ENCODE results near the gene SPECC1. TPM values are rescaled to one million over a fixed set of nuclear protein-coding genes. Genes with fewer than 3 reads are reported as not detected.
A peak's percentile ranks its signal among the peaks of the same experiment; 100 is the strongest.

The SPECC1 gene
- total and polyA plus RNA-seq, 2 of the 13 experiments (the other 11 are each of a cell fraction or from before 2014, with no cell fraction given) = 2.3 to 6.9 TPM

DNA sequence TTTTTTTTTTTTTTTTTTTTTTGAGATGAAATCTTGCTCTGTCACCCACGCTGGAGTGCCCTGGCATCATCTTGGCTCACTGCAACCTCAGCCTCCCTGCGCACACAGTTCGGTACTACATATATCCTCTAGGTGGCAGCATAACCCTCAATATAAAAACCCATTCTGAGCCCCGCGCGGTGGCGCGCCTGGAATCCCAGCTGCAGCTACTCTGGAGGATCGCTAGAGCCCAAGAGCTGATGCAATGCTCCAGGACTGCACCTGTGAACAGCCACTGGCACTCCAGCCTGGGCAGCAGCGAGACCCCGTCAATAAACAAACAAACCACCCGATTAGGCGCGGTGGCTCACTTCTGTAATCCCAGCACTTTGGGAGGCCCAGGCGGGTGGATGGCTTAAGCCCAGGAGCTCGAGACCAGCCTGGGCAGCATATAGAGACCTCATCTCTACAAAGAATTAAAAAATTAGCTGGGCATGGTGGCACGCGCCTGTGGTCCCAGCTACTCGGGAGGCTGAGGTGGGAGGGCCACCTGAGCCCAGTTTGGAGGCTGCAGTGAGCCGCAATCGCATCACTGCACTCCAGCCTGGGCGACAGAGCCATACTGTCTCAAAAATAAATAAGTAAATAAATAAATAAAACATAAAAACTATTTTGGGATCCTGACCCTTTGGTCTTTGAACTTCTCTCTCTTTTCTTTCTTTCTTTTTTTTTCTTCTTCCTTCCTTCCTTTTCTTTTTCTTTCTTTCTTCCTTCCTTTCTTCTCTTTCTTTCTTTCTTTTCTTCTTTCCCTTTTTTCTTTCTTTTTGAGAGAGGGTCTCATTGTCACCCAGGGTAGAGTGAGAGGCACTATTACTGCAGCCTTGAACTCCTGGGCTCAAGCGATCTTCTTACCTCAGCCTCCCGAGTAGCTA, 16.1 kb upstream of the SPECC1 start (continued):
- TF ChIP-seq, protein P1, sequence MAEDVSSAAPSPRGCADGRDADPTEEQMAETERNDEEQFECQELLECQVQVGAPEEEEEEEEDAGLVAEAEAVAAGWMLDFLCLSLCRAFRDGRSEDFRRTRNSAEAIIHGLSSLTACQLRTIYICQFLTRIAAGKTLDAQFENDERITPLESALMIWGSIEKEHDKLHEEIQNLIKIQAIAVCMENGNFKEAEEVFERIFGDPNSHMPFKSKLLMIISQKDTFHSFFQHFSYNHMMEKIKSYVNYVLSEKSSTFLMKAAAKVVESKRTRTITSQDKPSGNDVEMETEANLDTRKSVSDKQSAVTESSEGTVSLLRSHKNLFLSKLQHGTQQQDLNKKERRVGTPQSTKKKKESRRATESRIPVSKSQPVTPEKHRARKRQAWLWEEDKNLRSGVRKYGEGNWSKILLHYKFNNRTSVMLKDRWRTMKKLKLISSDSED (CRISPR knock-in tag; IDR thresholded peaks at IDR 0.05) = no peak
- TF ChIP-seq, protein P2, sequence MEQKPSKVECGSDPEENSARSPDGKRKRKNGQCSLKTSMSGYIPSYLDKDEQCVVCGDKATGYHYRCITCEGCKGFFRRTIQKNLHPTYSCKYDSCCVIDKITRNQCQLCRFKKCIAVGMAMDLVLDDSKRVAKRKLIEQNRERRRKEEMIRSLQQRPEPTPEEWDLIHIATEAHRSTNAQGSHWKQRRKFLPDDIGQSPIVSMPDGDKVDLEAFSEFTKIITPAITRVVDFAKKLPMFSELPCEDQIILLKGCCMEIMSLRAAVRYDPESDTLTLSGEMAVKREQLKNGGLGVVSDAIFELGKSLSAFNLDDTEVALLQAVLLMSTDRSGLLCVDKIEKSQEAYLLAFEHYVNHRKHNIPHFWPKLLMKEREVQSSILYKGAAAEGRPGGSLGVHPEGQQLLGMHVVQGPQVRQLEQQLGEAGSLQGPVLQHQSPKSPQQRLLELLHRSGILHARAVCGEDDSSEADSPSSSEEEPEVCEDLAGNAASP (CRISPR knock-in tag; IDR thresholded peaks at IDR 0.05; ENCODE audit: borderline replicate concordance) = no peak
- TF ChIP-seq STAG1 (CRISPR knock-in tag; IDR thresholded peaks at IDR 0.05) (peak; percentile 81), ZNF724P (CRISPR knock-in tag; IDR thresholded peaks at IDR 0.05; ENCODE audit: borderline replicate concordance) (0 out of 2 replicates have a peak, but pooled peaks have one; percentile 27), NFRKB (IDR thresholded peaks at IDR 0.05) (no peak), ZNF605 (CRISPR knock-in tag; IDR thresholded peaks at IDR 0.05) (no peak), KDM1A (CRISPR knock-in tag; IDR thresholded peaks at IDR 0.05) (0 out of 2 replicates have a peak, but pooled peaks have one; percentile 25), NR2F6 (IDR thresholded peaks at IDR 0.05) (no peak), NR2F6 (CRISPR knock-in tag; IDR thresholded peaks at IDR 0.05) (0 out of 2 replicates have a peak, but pooled peaks have one; percentile 7), PHF21A (CRISPR knock-in tag; IDR thresholded peaks at IDR 0.05) (no peak), MYC (CRISPR knock-in tag; IDR thresholded peaks at IDR 0.05; ENCODE audit: borderline replicate concordance) (peak; percentile 22; the same call in 1 of the 2 replicates), MED1 (CRISPR knock-in tag; IDR thresholded peaks at IDR 0.05) (peak; percentile 13; the same call in 1 of the 2 replicates), ETV5 (CRISPR knock-in tag; IDR thresholded peaks at IDR 0.05; ENCODE audit: borderline replicate concordance) (no peak)
- TF ChIP-seq, protein P3, sequence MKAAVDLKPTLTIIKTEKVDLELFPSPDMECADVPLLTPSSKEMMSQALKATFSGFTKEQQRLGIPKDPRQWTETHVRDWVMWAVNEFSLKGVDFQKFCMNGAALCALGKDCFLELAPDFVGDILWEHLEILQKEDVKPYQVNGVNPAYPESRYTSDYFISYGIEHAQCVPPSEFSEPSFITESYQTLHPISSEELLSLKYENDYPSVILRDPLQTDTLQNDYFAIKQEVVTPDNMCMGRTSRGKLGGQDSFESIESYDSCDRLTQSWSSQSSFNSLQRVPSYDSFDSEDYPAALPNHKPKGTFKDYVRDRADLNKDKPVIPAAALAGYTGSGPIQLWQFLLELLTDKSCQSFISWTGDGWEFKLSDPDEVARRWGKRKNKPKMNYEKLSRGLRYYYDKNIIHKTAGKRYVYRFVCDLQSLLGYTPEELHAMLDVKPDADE (CRISPR knock-in tag; IDR thresholded peaks at IDR 0.05) = no peak
- TF ChIP-seq, protein P4, sequence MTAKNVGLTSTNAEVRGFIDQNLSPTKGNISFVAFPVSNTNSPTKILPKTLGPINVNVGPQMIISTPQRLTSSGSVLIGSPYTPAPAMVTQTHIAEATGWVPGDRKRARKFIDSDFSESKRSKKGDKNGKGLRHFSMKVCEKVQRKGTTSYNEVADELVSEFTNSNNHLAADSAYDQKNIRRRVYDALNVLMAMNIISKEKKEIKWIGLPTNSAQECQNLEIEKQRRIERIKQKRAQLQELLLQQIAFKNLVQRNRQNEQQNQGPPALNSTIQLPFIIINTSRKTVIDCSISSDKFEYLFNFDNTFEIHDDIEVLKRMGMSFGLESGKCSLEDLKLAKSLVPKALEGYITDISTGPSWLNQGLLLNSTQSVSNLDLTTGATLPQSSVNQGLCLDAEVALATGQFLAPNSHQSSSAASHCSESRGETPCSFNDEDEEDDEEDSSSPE (CRISPR knock-in tag; IDR thresholded peaks at IDR 0.05) = 0 out of 2 replicates have a peak, but pooled peaks have one; percentile 42
- TF ChIP-seq, protein P5, sequence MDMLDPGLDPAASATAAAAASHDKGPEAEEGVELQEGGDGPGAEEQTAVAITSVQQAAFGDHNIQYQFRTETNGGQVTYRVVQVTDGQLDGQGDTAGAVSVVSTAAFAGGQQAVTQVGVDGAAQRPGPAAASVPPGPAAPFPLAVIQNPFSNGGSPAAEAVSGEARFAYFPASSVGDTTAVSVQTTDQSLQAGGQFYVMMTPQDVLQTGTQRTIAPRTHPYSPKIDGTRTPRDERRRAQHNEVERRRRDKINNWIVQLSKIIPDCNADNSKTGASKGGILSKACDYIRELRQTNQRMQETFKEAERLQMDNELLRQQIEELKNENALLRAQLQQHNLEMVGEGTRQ (IDR thresholded peaks at IDR 0.05; ENCODE audit: low read depth, low read length) = no peak
- TF ChIP-seq, protein P5 (CRISPR knock-in tag; IDR thresholded peaks at IDR 0.05; ENCODE audit: borderline replicate concordance) = no peak
- TF ChIP-seq, protein P6, sequence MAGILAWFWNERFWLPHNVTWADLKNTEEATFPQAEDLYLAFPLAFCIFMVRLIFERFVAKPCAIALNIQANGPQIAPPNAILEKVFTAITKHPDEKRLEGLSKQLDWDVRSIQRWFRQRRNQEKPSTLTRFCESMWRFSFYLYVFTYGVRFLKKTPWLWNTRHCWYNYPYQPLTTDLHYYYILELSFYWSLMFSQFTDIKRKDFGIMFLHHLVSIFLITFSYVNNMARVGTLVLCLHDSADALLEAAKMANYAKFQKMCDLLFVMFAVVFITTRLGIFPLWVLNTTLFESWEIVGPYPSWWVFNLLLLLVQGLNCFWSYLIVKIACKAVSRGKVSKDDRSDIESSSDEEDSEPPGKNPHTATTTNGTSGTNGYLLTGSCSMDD (CRISPR knock-in tag; IDR thresholded peaks at IDR 0.05) = no peak
- TF ChIP-seq, protein P7, sequence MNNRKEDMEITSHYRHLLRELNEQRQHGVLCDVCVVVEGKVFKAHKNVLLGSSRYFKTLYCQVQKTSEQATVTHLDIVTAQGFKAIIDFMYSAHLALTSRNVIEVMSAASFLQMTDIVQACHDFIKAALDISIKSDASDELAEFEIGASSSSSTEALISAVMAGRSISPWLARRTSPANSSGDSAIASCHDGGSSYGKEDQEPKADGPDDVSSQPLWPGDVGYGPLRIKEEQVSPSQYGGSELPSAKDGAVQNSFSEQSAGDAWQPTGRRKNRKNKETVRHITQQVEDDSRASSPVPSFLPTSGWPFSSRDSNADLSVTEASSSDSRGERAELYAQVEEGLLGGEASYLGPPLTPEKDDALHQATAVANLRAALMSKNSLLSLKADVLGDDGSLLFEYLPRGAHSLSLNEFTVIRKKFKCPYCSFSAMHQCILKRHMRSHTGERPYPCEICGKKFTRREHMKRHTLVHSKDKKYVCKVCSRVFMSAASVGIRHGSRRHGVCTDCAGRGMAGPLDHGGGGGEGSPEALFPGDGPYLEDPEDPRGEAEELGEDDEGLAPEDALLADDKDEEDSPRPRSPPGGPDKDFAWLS (CRISPR knock-in tag; IDR thresholded peaks at IDR 0.05; ENCODE audit: borderline replicate concordance) = no peak
